Natural killer cell (primary cell): ENCODE measurements around the gene NPHP4. TPM values are rescaled to one million over a fixed set of nuclear protein-coding genes. Genes with fewer than 3 reads are reported as not detected.

ENCODE experiments used
- ATAC-seq, 3 donors: fragments of 150-1000 bp in 2 of 3; fragments of 200-7000 bp in 1 of 3; cut with Tn5 transposase; 1 replicate in 1 of 3; 2 replicates in 2 of 3; pipeline ENCODE4 v1.10.0; 2021; ENCODE audit warnings: mild to moderate bottlenecking in 2 of 3, moderate library complexity in 2 of 3
- DNase-seq, 2 donors: peaks; one replicate each; pipeline versions ENCODE4 v3.0.0 to v3.0.0-alpha.2; 2013 to 2021; ENCODE audit warnings: mixed read lengths in 1 of 2
- H3K27ac ChIP-seq: one replicate; pipeline ENCODE4 v1.5.1; 2013; ENCODE audit warnings: mild to moderate bottlenecking, low read length
- H3K27me3 ChIP-seq: one replicate; pipeline ENCODE4 v1.6.1; 2013; ENCODE audit warnings: low read length; ENCODE audit not compliant: control insufficient read depth, insufficient read depth
- H3K36me3 ChIP-seq: one replicate; pipeline ENCODE4 v1.6.1; 2013; ENCODE audit warnings: low read length; ENCODE audit not compliant: control insufficient read depth, insufficient read depth
- H3K4me1 ChIP-seq: one replicate; pipeline ENCODE4 v1.6.1; 2013; ENCODE audit warnings: low read length; ENCODE audit not compliant: control insufficient read depth, insufficient read depth
- H3K4me3 ChIP-seq: one replicate; pipeline ENCODE4 v1.5.1; 2013; ENCODE audit warnings: low read length
- H3K9me3 ChIP-seq: one replicate; pipeline ENCODE4 v1.6.1; 2013; ENCODE audit warnings: low read length; ENCODE audit not compliant: control insufficient read depth, insufficient read depth
- H3K27ac Mint-ChIP-seq, 2 donors: one replicate each; pipeline ENCODE4 v1.8.0; 2022; ENCODE audit warnings: mild to moderate bottlenecking in 2 of 2, mixed read lengths in 2 of 2, moderate library complexity in 1 of 2
- H3K27me3 Mint-ChIP-seq, 2 donors: one replicate each; pipeline ENCODE4 v1.8.0; 2022; ENCODE audit warnings: low read depth in 2 of 2, mixed read lengths in 2 of 2
- H3K36me3 Mint-ChIP-seq: one replicate; pipeline ENCODE4 v1.8.0; 2022; ENCODE audit warnings: mixed read lengths
- H3K4me1 Mint-ChIP-seq, 2 donors: one replicate each; pipeline ENCODE4 v1.8.0; 2022; ENCODE audit warnings: mixed read lengths in 2 of 2
- H3K4me3 Mint-ChIP-seq: one replicate; pipeline ENCODE4 v1.8.0; 2022; ENCODE audit warnings: mild to moderate bottlenecking, moderate library complexity, mixed read lengths
- H3K9me3 Mint-ChIP-seq, 2 donors: one replicate each; pipeline ENCODE4 v1.8.0; 2022; ENCODE audit warnings: mixed read lengths in 2 of 2
- CTCF ChIP-seq: fragments of 200-600 bp; IDR thresholded peaks from one replicate; pipeline ENCODE4 v1.8.0; 2022; ENCODE audit warnings: antibody characterized with exemption
- WGBS: methylation state at CpG from one replicate; pipeline ENCODE4 v1.1.7; 2013; ENCODE audit warnings: missing lambda C conversion rate; ENCODE audit not compliant: insufficient coverage; 5-methylcytosine and 5-hydroxymethylcytosine counted together
- intact Hi-C: fragments of 100-400 bp; cut with micrococcal nuclease; formaldehyde crosslinking; loops from one replicate; pipeline ENCODE4 v1.14.2; 2022
- total RNA-seq, 4 donors: library from RNA; stranded (reverse); fragments of 120-200 nt in 1 of 4; gene quantifications; one replicate each; pipeline versions ENCODE4 v1.2.3 to v1.2.4, GENCODE V29; 2013 to 2022

The NPHP4 gene
- total RNA-seq, 3 donors from 2014 or later (not counting 1 experiment from before 2014, with no cell fraction given): 6.3 to 14.7 (median 10.1) TPM

- no peaks in the 10 kb centered on the region for H3K9me3 Mint-ChIP-seq
- ATAC-seq (no peak), DNase-seq (no peak)
- H3K4me3 Mint-ChIP-seq: no peak overlapping the region
- no peaks in the 10 kb centered on the region for H3K9me3 ChIP-seq
- no peak for TF ChIP-seq CTCF
- intact Hi-C loops: loop anchor here (10.0 kb wide), 1 partner anchor 56 kb away; no protein-coding TSS in a partner anchor
- no peaks in the 10 kb centered on the region for H3K36me3 Mint-ChIP-seq
- no peaks in the 10 kb centered on the region for H3K36me3 ChIP-seq
- peaks cover 0 to 24% of the 10 kb centered on the region in 2 donors for H3K4me1 Mint-ChIP-seq
- no peaks in the 10 kb centered on the region for H3K4me1 ChIP-seq
- no peak overlapping the region for H3K4me3 ChIP-seq
- 85% methylated on average over 8 of the region's 8 CpGs for WGBS
- H3K27me3 ChIP-seq: no peaks in the 10 kb centered on the region
- no peak overlapping the region for H3K27ac Mint-ChIP-seq
- H3K27me3 Mint-ChIP-seq: no peaks in the 10 kb centered on the region
- H3K27ac ChIP-seq: no peak overlapping the region
Observed at GRCh38 chr1:5981009-5981380, 11.2 kb downstream of the NPHP4 start.

- no peaks in the 10 kb centered on the region for H3K27me3 Mint-ChIP-seq
- intact Hi-C loops: loop anchor here (10.0 kb wide), 1 partner anchor 56 kb away; no protein-coding TSS in a partner anchor
- peaks cover 0 to 24% of the 10 kb centered on the region in 2 donors for H3K4me1 Mint-ChIP-seq
- no peak overlapping the region for H3K4me3 Mint-ChIP-seq
- no peaks in the 10 kb centered on the region for H3K9me3 Mint-ChIP-seq
- no peak overlapping the region for H3K27ac Mint-ChIP-seq
- H3K36me3 ChIP-seq: no peaks in the 10 kb centered on the region
- no peaks in the 10 kb centered on the region for H3K9me3 ChIP-seq
- H3K36me3 Mint-ChIP-seq: no peaks in the 10 kb centered on the region
- WGBS: 66% methylated on average over 20 of the region's 20 CpGs
- H3K27ac ChIP-seq: no peak overlapping the region
- ATAC-seq (no peak), DNase-seq (no peak)
- peaks cover 1% of the 10 kb centered on the region for H3K4me1 ChIP-seq
- no peak for TF ChIP-seq CTCF
- H3K27me3 ChIP-seq: no peaks in the 10 kb centered on the region
- H3K4me3 ChIP-seq: no peak overlapping the region
Observed at GRCh38 chr1:5980314-5981008, 11.8 kb downstream of the NPHP4 start.

- Histone ChIP-seq H3K4me1 (peaks cover 4% of the 10 kb centered on the region), H3K27me3 (no peaks in the 10 kb centered on the region), H3K36me3 (no peaks in the 10 kb centered on the region), H3K4me3 (no peak overlapping the region), H3K9me3 (no peaks in the 10 kb centered on the region), H3K27ac (no peak overlapping the region)
- no peak for TF ChIP-seq CTCF
- no peak overlapping the region for H3K27ac Mint-ChIP-seq
- H3K4me3 Mint-ChIP-seq: no peak overlapping the region
- DNase-seq (no peak), ATAC-seq (no peak)
- H3K9me3 Mint-ChIP-seq: no peaks in the 10 kb centered on the region
- H3K27me3 Mint-ChIP-seq: no peaks in the 10 kb centered on the region
- no peaks in the 10 kb centered on the region for H3K36me3 Mint-ChIP-seq
- WGBS: 93% methylated on average over 15 of the region's 16 CpGs
- peaks cover 3 to 24% of the 10 kb centered on the region in 2 donors for H3K4me1 Mint-ChIP-seq
- intact Hi-C loops: loop anchor here (10.0 kb wide), 2 partner anchors 55 to 1325 kb away; partner anchors contain the start of gene AJAP1
Observed at GRCh38 chr1:5979536-5980313, 12.5 kb downstream of the NPHP4 start.
